ENCODE data around the gene SLC52A1.

- TF ChIP-seq POLR2A (IDR thresholded peaks at IDR 0.05) (no peak), CTCF (IDR thresholded peaks at IDR 0.05) (no peak)
Measured at GRCh38 chr17:5077781-5078105, 42.5 kb upstream of the SLC52A1 start.

Measured in tibial nerve (tissue), 3 donors.